IMR-90 (cell line): Measurements from ENCODE around the gene DHFR. TPM values are rescaled to one million over a fixed set of nuclear protein-coding genes. Genes with fewer than 3 reads are reported as not detected.

ENCODE experiments used
- ATAC-seq: fragments of 200-7000 bp; cut with Tn5 transposase; 2 replicates; pipeline ENCODE4 v1.9.1; 2020; ENCODE audit warnings: low read depth, mild to moderate bottlenecking, moderate library complexity
- BruUV-seq: library from RNA; stranded (reverse); fragments of 400-500 nt; replicated peaks from 2 replicates; lab custom pipeline; 2021; lab: Mats Ljungman, UMichigan
- CTCF ChIA-PET: fragments of 300-600 bp; formaldehyde crosslinking; extraction: SDS; loops from one replicate; lab custom pipeline; 2021; ENCODE audit warnings: antibody characterized with exemption; lab: Yijun Ruan, JAX
- POLR2A ChIA-PET: fragments of 300-600 bp; sonication (Branson Sonifier 250); formaldehyde crosslinking; loops from one replicate; lab custom pipeline; 2022; ENCODE audit warnings: antibody characterized with exemption; ENCODE audit not compliant: unreplicated experiment; lab: Charles Lee
- DNase-seq: peaks from one replicate; pipeline ENCODE4 v3.0.0; 2013
- H2AFZ ChIP-seq: replicated peaks from 2 replicates; pipeline ENCODE3; 2013; ENCODE audit warnings: low read length, mild to moderate bottlenecking; ENCODE audit not compliant: poor library complexity
- H2AK5ac ChIP-seq: 2 replicates; pipeline ENCODE4 v1.6.1; 2013; ENCODE audit warnings: low read depth, low read length, inconsistent platforms
- H2AK9ac ChIP-seq: replicated peaks from 2 replicates; pipeline ENCODE3; 2013; ENCODE audit warnings: mild to moderate bottlenecking, low read depth, low read length, moderate library complexity; ENCODE audit not compliant: poor library complexity
- H2BK120ac ChIP-seq: 2 replicates; pipeline ENCODE4 v1.6.1; 2013; ENCODE audit warnings: low read depth, low read length, inconsistent platforms
- H2BK15ac ChIP-seq: 3 replicates; pipeline ENCODE4 v1.6.1; 2013; ENCODE audit warnings: low read depth, low read length, inconsistent platforms
- H2BK20ac ChIP-seq: 2 replicates; pipeline ENCODE4 v1.6.1; 2013; ENCODE audit warnings: low read depth, mild to moderate bottlenecking, inconsistent platforms, low read length, moderate library complexity
- H2BK5ac ChIP-seq: 2 replicates; pipeline ENCODE4 v1.6.1; 2013; ENCODE audit warnings: mild to moderate bottlenecking, low read depth, low read length, inconsistent platforms; ENCODE audit not compliant: poor library complexity, severe bottlenecking
- H3K14ac ChIP-seq: replicated peaks from 2 replicates; pipeline ENCODE4 v1.6.1; 2013; ENCODE audit warnings: low read depth, low read length, inconsistent platforms
- H3K18ac ChIP-seq: 2 replicates; pipeline ENCODE4 v1.6.1; 2013; ENCODE audit warnings: low read depth, low read length, control low read depth
- H3K23ac ChIP-seq: 2 replicates; pipeline ENCODE4 v1.6.1; 2013; ENCODE audit warnings: low read depth, low read length, inconsistent platforms
- H3K27ac ChIP-seq: 2 replicates; pipeline ENCODE4 v1.5.1; 2013; ENCODE audit warnings: mild to moderate bottlenecking, control low read depth, low read length; ENCODE audit not compliant: insufficient read depth
- H3K27me3 ChIP-seq: 2 replicates; pipeline ENCODE4 v1.6.1; 2013; ENCODE audit warnings: low read length; ENCODE audit not compliant: control insufficient read depth, insufficient read depth
- H3K36me3 ChIP-seq: 2 replicates; pipeline ENCODE4 v1.6.1; 2013; ENCODE audit warnings: low read length, mixed read lengths; ENCODE audit not compliant: control insufficient read depth, insufficient read depth
- H3K4ac ChIP-seq: 2 replicates; pipeline ENCODE4 v1.6.1; 2013; ENCODE audit warnings: low read depth, low read length, inconsistent platforms
- H3K4me1 ChIP-seq: 2 replicates; pipeline ENCODE4 v1.6.1; 2013; ENCODE audit warnings: low read length, mixed read lengths; ENCODE audit not compliant: control insufficient read depth, insufficient read depth
- H3K4me2 ChIP-seq: 2 replicates; pipeline ENCODE4 v1.6.1; 2013; ENCODE audit warnings: low read depth, mild to moderate bottlenecking, control low read depth, low read length, moderate library complexity
- H3K4me3 ChIP-seq: 2 replicates; pipeline ENCODE4 v1.5.1; 2013; ENCODE audit warnings: low read depth, mild to moderate bottlenecking, control low read depth, low read length, moderate library complexity; ENCODE audit not compliant: insufficient read depth
- H3K56ac ChIP-seq: 2 replicates; pipeline ENCODE4 v1.6.1; 2013; ENCODE audit warnings: low read length, inconsistent platforms; ENCODE audit not compliant: insufficient read depth; ENCODE audit errors: extremely low read depth
- H3K79me1 ChIP-seq, 2 experiments: 2 replicates each; pipeline ENCODE4 v1.6.1; 2013; ENCODE audit warnings: low read length in 2 of 2, inconsistent platforms in 1 of 2, low read depth in 1 of 2
- H3K9ac ChIP-seq: 2 replicates; pipeline ENCODE4 v1.6.1; 2013; ENCODE audit warnings: low read depth, low read length, control low read depth
- H3K9me1 ChIP-seq: 2 replicates; pipeline ENCODE4 v1.6.1; 2013; ENCODE audit warnings: low read length, inconsistent platforms; ENCODE audit not compliant: insufficient read depth
- H3K9me3 ChIP-seq: 2 replicates; pipeline ENCODE4 v1.6.1; 2013; ENCODE audit warnings: low read length; ENCODE audit not compliant: control insufficient read depth, insufficient read depth
- H4K20me1 ChIP-seq: 2 replicates; pipeline ENCODE4 v1.6.1; 2013; ENCODE audit warnings: low read length, inconsistent platforms; ENCODE audit not compliant: insufficient read depth
- H4K5ac ChIP-seq: 2 replicates; pipeline ENCODE4 v1.6.1; 2013; ENCODE audit warnings: mild to moderate bottlenecking, low read depth, low read length, control low read depth
- H4K8ac ChIP-seq, 2 experiments: 2 replicates each; pipeline ENCODE4 v1.6.1; 2013; ENCODE audit warnings: low read depth in 2 of 2, low read length in 2 of 2, control low read depth in 1 of 2, inconsistent platforms in 1 of 2
- H4K91ac ChIP-seq: 2 replicates; pipeline ENCODE4 v1.6.1; 2013; ENCODE audit warnings: low read depth, low read length, inconsistent platforms; ENCODE audit not compliant: insufficient read depth
- BHLHE40 ChIP-seq: fragments of 150-350 bp; IDR thresholded peaks from 2 replicates; pipeline ENCODE4 v1.6.1; 2016; ENCODE audit warnings: mild to moderate bottlenecking, low read depth, low read length
- CEBPB ChIP-seq: IDR thresholded peaks from 2 replicates; pipeline ENCODE4 v1.6.1; 2012; ENCODE audit warnings: low read depth, low read length, improper control_type of control experiment
- CHD1 ChIP-seq: IDR thresholded peaks from 2 replicates; pipeline ENCODE4 v1.6.1; 2012; ENCODE audit warnings: low read depth, low read length, improper control_type of control experiment
- ELK1 ChIP-seq: fragments of 150-350 bp; IDR thresholded peaks from 2 replicates; pipeline ENCODE4 v1.6.1; 2016; ENCODE audit warnings: low read depth, mild to moderate bottlenecking, low read length, moderate library complexity, borderline replicate concordance
- FOS ChIP-seq: fragments of 150-350 bp; IDR thresholded peaks from 2 replicates; pipeline ENCODE4 v1.6.1; 2016; ENCODE audit warnings: low read depth, low read length
- MAFK ChIP-seq: IDR thresholded peaks from 2 replicates; pipeline ENCODE4 v1.6.1; 2012; ENCODE audit warnings: low read depth, low read length, improper control_type of control experiment
- MAZ ChIP-seq: IDR thresholded peaks from 2 replicates; pipeline ENCODE4 v1.6.1; 2012; ENCODE audit warnings: low read depth, mild to moderate bottlenecking, low read length, improper control_type of control experiment, moderate library complexity, borderline replicate concordance
- MXI1 ChIP-seq: IDR thresholded peaks from 2 replicates; pipeline ENCODE4 v1.6.1; 2012; ENCODE audit warnings: low read depth, mild to moderate bottlenecking, low read length, moderate library complexity, borderline replicate concordance
- NFE2L2 ChIP-seq: fragments of 150-350 bp; IDR thresholded peaks from 2 replicates; pipeline ENCODE4 v1.6.1; 2016; ENCODE audit warnings: low read depth, mild to moderate bottlenecking, low read length
- POLR2A ChIP-seq: IDR thresholded peaks from 2 replicates; pipeline ENCODE4 v1.6.1; 2012; ENCODE audit warnings: mild to moderate bottlenecking, low read depth, low read length
- RAD21 ChIP-seq: IDR thresholded peaks from 2 replicates; pipeline ENCODE4 v1.6.1; 2012; ENCODE audit warnings: low read length, improper control_type of control experiment
- RCOR1 ChIP-seq: IDR thresholded peaks from 2 replicates; pipeline ENCODE4 v1.6.1; 2012; ENCODE audit warnings: mild to moderate bottlenecking, low read length, improper control_type of control experiment; ENCODE audit not compliant: insufficient replicate concordance
- RFX5 ChIP-seq: IDR thresholded peaks from 2 replicates; pipeline ENCODE4 v1.8.0; 2012; ENCODE audit warnings: low read depth, mild to moderate bottlenecking, low read length, moderate library complexity
- SMC3 ChIP-seq: fragments of 150-350 bp; IDR thresholded peaks from 2 replicates; pipeline ENCODE4 v1.6.1; 2016; ENCODE audit warnings: low read depth, mild to moderate bottlenecking, antibody characterized with exemption, low read length, moderate library complexity
- WGBS, 2 experiments: methylation state at CpG; one replicate each; pipeline versions ENCODE4 v1.1.5 to v1.1.7; 2013; ENCODE audit warnings: missing lambda C conversion rate in 2 of 2; ENCODE audit not compliant: insufficient read length in 1 of 2; ENCODE audit errors: extremely low coverage in 2 of 2; 5-methylcytosine and 5-hydroxymethylcytosine counted together
- dilution Hi-C: fragments of 300-500 bp; cut with HindIII; formaldehyde crosslinking; loops from one replicate; pipeline ENCODE4 v1.14.3; 2018; ENCODE audit warnings: low sequenced_read_pairs; ENCODE audit not compliant: unreplicated experiment
- in situ Hi-C: fragments of 300-500 bp; cut with MboI; formaldehyde crosslinking; loops from 3 replicates; pipeline ENCODE4 v1.14.3; 2019; ENCODE audit warnings: low sequenced_read_pairs, inconsistent platforms, mixed read lengths
- intact Hi-C: fragments of 100-400 bp; cut with micrococcal nuclease; formaldehyde crosslinking; loops from 2 replicates; pipeline ENCODE4 v1.10.0; 2022
- polyA plus RNA-seq, 3 experiments: library from polyadenylated mRNA; depleted of rRNA; stranded (reverse); fragments of >200 nt; gene quantifications; 2 replicates each; pipeline ENCODE4 v1.2.3, GENCODE V29; 2012; ENCODE audit warnings: low replicate concordance in 1 of 3
- total RNA-seq: library from RNA; depleted of rRNA; stranded (reverse); fragments of >200 nt; gene quantifications from 2 replicates; pipeline ENCODE4 v1.2.3, GENCODE V29; 2012
- TF ChIP-seq, protein P1 (sequence below): conservative IDR thresholded peaks from 2 replicates; pipeline ENCODE4 v1.5.1; 2012; ENCODE audit warnings: mild to moderate bottlenecking, low read depth, low read length, improper control_type of control experiment
- TF ChIP-seq, protein P2 (sequence below): fragments of 150-350 bp; IDR thresholded peaks from 2 replicates; pipeline ENCODE4 v1.6.1; 2017; ENCODE audit warnings: mild to moderate bottlenecking, antibody characterized with exemption, low read length, low read depth

Gene DHFR
- total and polyA plus RNA-seq, 2 of the 4 experiments (the other 2 are of a cell fraction): 20.6 to 29.4 TPM

- Histone ChIP-seq H3K27ac (no peak overlapping the region), H3K4me1 (no peaks in the 10 kb centered on the region), H2BK5ac (no peak overlapping the region), H3K23ac (no peak overlapping the region), H3K18ac (no peak overlapping the region), H2BK15ac (no peak overlapping the region), H3K4me2 (no peak overlapping the region), H3K27me3 (no peaks in the 10 kb centered on the region), H4K91ac (no peak overlapping the region), H3K4ac (no peak overlapping the region), H3K14ac (no peak overlapping the region), H4K8ac (no peak overlapping the region), H3K4me3 (no peak overlapping the region), H3K36me3 (no peaks in the 10 kb centered on the region), H3K9me3 (no peaks in the 10 kb centered on the region), H2AK9ac (no peak overlapping the region), H3K9me1 (0 out of 2 replicates have a peak, but pooled peaks cover 1% of the 10 kb centered on the region), H2AK5ac (no peak overlapping the region), H3K56ac (no peak overlapping the region), H2BK20ac (no peak overlapping the region), H2BK120ac (no peak overlapping the region), H4K20me1 (no peaks in the 10 kb centered on the region), H3K9ac (no peak overlapping the region), H4K5ac (no peak overlapping the region), H2AFZ (no peak overlapping the region), H3K79me1 (no peaks in the 10 kb centered on the region)
- DNase-seq (no peak), ATAC-seq (no peak)
- dilution Hi-C loops (no loop called here), intact Hi-C loops (no loop called here), in situ Hi-C loops (no loop called here)
- WGBS, 2 experiments: 40% methylated on average over 1 of the region's 5 CpGs; no CpG with 5 or more reads in 1 of the 2 experiments
- no TSS peak for BruUV-seq
- CTCF ChIA-PET: no interaction called here
- POLR2A ChIA-PET: no interaction called here
- no peak for TF ChIP-seq CEBPB
- TF ChIP-seq NFE2L2: no peak
- no peak for TF ChIP-seq SMC3
- no peak for TF ChIP-seq POLR2A
- TF ChIP-seq RFX5: no peak
- no peak for TF ChIP-seq RCOR1
- TF ChIP-seq BHLHE40: no peak
- no peak for TF ChIP-seq MAFK
- TF ChIP-seq RAD21: no peak
- TF ChIP-seq FOS: no peak
- no peak for TF ChIP-seq MAZ
- TF ChIP-seq, protein P1, sequence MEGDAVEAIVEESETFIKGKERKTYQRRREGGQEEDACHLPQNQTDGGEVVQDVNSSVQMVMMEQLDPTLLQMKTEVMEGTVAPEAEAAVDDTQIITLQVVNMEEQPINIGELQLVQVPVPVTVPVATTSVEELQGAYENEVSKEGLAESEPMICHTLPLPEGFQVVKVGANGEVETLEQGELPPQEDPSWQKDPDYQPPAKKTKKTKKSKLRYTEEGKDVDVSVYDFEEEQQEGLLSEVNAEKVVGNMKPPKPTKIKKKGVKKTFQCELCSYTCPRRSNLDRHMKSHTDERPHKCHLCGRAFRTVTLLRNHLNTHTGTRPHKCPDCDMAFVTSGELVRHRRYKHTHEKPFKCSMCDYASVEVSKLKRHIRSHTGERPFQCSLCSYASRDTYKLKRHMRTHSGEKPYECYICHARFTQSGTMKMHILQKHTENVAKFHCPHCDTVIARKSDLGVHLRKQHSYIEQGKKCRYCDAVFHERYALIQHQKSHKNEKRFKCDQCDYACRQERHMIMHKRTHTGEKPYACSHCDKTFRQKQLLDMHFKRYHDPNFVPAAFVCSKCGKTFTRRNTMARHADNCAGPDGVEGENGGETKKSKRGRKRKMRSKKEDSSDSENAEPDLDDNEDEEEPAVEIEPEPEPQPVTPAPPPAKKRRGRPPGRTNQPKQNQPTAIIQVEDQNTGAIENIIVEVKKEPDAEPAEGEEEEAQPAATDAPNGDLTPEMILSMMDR: no peak
- TF ChIP-seq, protein P2, sequence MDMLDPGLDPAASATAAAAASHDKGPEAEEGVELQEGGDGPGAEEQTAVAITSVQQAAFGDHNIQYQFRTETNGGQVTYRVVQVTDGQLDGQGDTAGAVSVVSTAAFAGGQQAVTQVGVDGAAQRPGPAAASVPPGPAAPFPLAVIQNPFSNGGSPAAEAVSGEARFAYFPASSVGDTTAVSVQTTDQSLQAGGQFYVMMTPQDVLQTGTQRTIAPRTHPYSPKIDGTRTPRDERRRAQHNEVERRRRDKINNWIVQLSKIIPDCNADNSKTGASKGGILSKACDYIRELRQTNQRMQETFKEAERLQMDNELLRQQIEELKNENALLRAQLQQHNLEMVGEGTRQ: no peak
- TF ChIP-seq MXI1: no peak
- no peak for TF ChIP-seq ELK1
- TF ChIP-seq CHD1: no peak
Measured at GRCh38 chr5:80625230-80625629, 29.6 kb downstream of the DHFR start.
